ENCODE measurements around the gene FZD4. TPM values are rescaled to one million over a fixed set of nuclear protein-coding genes. Genes with fewer than 3 reads are reported as not detected.
"Not testable (repeated sequence)": the region's sequence is repeated elsewhere in the genome, so short reads cannot be mapped to it uniquely, and the experiment has no call there.

FZD4 gene
- total and polyA plus RNA-seq, 2 experiments from 2014 or later: 18.8 to 46.4 TPM

DNA sequence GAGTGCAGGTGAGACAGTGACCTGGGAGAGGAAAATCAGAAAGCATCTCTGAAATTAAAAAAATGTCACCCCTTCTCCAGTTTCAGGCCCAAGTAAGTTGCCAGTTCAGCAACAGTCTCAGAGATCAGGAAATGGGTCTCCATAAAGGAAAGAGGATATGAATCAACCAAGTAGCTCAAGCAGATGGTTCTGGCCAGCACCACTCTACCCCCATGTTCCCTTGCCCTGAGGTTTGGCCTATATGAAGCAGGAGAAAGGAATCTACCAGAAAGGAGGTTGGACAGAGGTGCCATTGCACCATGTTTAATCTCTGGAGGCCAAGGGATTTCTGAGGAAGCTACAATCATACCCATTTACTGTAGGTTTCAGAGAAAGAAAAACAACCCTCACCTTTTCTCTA lies 7.7 kb downstream of the FZD4 start:
- Histone ChIP-seq H3K9me3 (ENCODE audit: low read depth) (no peaks in the 10 kb centered on the region), H3K4me1 (ENCODE audit: low read depth) (peaks cover 42% of the 10 kb centered on the region), H3K36me3 (peaks cover 24% of the 10 kb centered on the region), H3K27ac (no peak overlapping the region), H3K27me3 (no peaks in the 10 kb centered on the region), H3K4me3 (no peak overlapping the region)
- TF ChIP-seq, protein P1, sequence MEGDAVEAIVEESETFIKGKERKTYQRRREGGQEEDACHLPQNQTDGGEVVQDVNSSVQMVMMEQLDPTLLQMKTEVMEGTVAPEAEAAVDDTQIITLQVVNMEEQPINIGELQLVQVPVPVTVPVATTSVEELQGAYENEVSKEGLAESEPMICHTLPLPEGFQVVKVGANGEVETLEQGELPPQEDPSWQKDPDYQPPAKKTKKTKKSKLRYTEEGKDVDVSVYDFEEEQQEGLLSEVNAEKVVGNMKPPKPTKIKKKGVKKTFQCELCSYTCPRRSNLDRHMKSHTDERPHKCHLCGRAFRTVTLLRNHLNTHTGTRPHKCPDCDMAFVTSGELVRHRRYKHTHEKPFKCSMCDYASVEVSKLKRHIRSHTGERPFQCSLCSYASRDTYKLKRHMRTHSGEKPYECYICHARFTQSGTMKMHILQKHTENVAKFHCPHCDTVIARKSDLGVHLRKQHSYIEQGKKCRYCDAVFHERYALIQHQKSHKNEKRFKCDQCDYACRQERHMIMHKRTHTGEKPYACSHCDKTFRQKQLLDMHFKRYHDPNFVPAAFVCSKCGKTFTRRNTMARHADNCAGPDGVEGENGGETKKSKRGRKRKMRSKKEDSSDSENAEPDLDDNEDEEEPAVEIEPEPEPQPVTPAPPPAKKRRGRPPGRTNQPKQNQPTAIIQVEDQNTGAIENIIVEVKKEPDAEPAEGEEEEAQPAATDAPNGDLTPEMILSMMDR (IDR thresholded peaks at IDR 0.05; ENCODE audit: low read depth, low read length): no peak
- DNase-seq (ENCODE audit: low read depth in 1 of 2, low spot score in 1 of 2): no peak

DNA sequence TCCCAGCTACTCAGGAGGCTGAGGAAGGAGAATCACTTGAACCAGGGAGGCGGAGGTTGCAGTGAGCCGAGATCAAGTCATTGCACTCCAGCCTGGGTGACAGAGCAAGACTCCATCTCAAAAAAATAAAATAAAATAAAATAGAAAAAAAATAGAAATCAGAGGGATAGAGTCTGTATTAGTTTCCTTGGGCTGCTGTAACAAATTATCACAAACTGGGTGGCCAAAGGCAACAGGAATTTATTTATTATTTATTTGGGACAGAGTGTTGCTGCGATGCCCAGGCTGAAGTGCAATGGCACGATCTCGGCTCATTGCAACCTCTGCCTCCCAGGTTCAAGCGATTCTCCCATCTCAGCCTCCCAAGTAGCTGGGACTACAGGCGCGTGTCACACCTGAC lies 11.7 kb downstream of the FZD4 start:
- not testable (repeated sequence) for H3K27ac ChIP-seq; H3K4me3 ChIP-seq; H3K9me3 ChIP-seq (ENCODE audit: low read depth); DNase-seq (ENCODE audit: low read depth in 1 of 2, low spot score in 1 of 2); H3K27me3 ChIP-seq
- Histone ChIP-seq H3K36me3 (peaks cover 12% of the 10 kb centered on the region), H3K4me1 (ENCODE audit: low read depth) (peaks cover 37% of the 10 kb centered on the region)

DNA sequence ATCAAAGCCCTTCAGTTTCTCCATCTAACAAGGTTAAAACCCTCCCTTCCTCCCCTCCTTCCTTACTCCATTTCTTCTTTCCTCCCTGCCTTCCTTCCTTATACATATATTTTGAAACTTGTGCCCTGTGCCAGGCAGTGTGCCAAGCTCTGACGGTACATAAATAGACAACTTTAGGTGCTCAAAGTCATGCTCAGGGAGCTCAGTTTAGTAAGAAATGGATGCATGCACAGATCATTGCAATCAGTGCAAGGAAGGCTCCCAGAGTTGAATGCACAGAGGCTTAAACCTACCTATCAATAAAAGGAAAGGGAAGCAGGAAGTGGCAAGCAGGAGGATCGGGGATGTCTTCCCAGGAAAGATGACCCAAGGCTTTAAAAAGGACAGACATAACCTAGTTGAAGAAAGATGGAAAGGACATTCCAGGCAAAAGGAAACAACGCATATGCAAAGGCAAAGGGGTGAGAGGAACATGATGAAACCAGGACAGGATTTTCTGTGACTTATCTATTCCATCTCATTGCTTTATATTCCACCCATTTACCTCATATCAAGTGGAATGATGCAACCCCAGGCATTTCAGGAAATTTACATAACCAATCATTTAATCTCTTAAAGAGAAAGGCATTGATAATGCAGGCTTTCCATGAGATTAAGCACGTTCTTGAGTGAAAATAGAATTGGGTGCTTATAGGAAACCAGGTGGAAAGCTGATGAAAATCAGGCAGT lies 13.2 kb downstream of the FZD4 start:
- Histone ChIP-seq H3K27ac (peak overlapping the region; percentile 80), H3K9me3 (ENCODE audit: low read depth) (no peaks in the 10 kb centered on the region), H3K4me1 (ENCODE audit: low read depth) (peaks cover 49% of the 10 kb centered on the region), H3K4me3 (no peak overlapping the region), H3K36me3 (peaks cover 10% of the 10 kb centered on the region), H3K27me3 (no peaks in the 10 kb centered on the region)
- TF ChIP-seq, protein P1 (IDR thresholded peaks at IDR 0.05; ENCODE audit: low read depth, low read length): no peak
- DNase-seq (ENCODE audit: low read depth in 1 of 2, low spot score in 1 of 2): peak in 1 of 2 donors; percentile 40

DNA sequence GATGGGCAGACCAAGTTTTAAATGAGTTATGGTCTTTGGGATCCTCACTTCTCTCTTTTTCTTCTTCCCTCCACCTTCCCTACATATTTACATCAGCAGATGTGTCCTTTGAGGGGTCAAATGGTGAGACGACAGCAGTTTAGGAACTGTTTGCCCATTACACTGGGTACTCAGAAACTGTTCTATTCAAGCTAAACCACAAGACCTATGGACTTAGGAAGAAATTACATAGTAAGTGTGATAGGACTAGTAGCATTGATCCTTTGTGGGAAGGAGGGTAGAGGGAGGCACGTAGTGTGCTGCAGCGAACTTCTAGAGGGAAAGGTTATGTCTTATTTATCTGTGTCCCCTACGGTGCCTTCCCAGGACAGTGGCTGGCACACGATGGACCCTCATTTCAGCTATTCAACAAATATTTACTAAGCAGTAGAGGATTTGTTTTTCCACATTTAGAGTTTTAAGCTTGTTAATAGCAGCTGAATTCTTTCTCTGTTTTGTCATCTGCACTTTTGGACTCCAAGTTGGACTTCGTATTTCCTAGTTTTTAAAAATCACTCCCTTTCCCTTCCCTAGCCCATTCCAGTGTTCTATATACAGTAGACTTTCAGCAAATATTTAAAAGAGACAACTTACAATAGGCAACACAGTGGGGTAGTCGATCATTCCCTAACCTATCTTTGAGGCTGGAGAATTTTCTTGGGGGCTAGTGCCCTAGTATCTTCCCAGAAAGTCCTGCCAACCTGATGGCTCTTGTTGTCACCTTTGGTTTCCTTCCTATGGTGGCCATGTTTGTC lies 13.9 kb downstream of the FZD4 start:
- Histone ChIP-seq H3K9me3 (ENCODE audit: low read depth) (no peaks in the 10 kb centered on the region), H3K27me3 (no peaks in the 10 kb centered on the region), H3K4me3 (no peak overlapping the region), H3K36me3 (peaks cover 5% of the 10 kb centered on the region), H3K4me1 (ENCODE audit: low read depth) (peaks cover 52% of the 10 kb centered on the region), H3K27ac (peak overlapping the region; percentile 80)
- TF ChIP-seq, protein P1 (IDR thresholded peaks at IDR 0.05; ENCODE audit: low read depth, low read length): no peak
- DNase-seq (ENCODE audit: low read depth in 1 of 2, low spot score in 1 of 2): no peak

DNA sequence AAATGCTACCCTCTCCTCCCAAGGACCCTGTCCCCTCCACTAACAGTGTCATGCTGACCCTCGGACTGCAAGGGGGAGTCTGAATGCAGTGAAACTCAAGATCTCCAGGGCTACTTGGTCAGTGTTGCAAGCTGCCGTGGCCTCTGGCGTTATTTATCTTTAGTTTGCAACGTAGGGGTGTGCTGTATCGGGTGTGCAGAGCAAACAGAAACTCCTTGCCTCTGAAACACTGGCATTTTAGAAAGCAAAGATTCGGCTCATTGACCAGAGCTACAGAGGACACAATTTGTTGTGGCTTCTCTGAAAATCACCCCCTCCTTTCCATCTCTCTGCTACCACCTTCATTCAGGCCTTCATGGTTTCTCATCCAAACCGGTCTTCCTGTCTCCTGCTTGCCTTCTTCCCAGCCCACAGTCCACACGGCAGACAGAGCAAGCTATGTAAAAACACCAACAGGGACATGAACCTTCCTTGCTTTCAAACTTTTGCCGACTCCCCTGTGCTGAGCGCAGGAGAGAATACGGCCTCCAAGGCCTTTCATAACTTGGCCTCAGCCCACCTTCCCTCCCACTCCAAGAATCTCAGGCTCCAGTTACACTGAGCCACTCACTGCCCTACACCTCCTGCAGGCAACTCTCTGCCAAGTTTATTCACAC lies 14.9 kb downstream of the FZD4 start:
- H3K9me3 ChIP-seq (ENCODE audit: low read depth): no peaks in the 10 kb centered on the region
- peak; percentile 59 to 93 for DNase-seq (ENCODE audit: low read depth in 1 of 2, low spot score in 1 of 2)
- H3K4me1 ChIP-seq (ENCODE audit: low read depth): peaks cover 52% of the 10 kb centered on the region
- H3K36me3 ChIP-seq: no peaks in the 10 kb centered on the region
- H3K27ac ChIP-seq: peak overlapping the region; percentile 80
- H3K27me3 ChIP-seq: no peaks in the 10 kb centered on the region
- H3K4me3 ChIP-seq: no peak overlapping the region
- TF ChIP-seq, protein P1 (IDR thresholded peaks at IDR 0.05; ENCODE audit: low read depth, low read length): peak; percentile 16

Measured in cardiac muscle cell (in vitro differentiated cells and primary cell).